Activated T-helper 1 cell treated with Interleukin-2 at 50 U/mL for 16 hours (primary cell): Measurements from ENCODE around the gene PCSK5.
"Not testable (repeated sequence)": the region's sequence is repeated elsewhere in the genome, so short reads cannot be mapped to it uniquely, and the experiment has no call there.

Experiments used
- DNase-seq: peaks from one replicate; pipeline ENCODE4 v3.0.0-alpha.2; 2020; ENCODE audit warnings: low read depth

The PCSK5 gene

GRCh38 chr9:75889977-75890471 lies 449 bp upstream of the PCSK5 start:
- DNase-seq = no peak

GRCh38 chr9:75891277-75891741 lies 836 bp downstream of the PCSK5 start:
- DNase-seq = no peak

GRCh38 chr9:75891771-75892215 lies 1.3 kb downstream of the PCSK5 start:
- DNase-seq = no peak

GRCh38 chr9:75892216-75892911 lies 1.9 kb downstream of the PCSK5 start:
- no peak for DNase-seq

- DNase-seq = no peak
Observed at GRCh38 chr9:75893106-75893505, 2.6 kb downstream of the PCSK5 start.

- no peak for DNase-seq
Observed at GRCh38 chr9:75894566-75894965, 4.1 kb downstream of the PCSK5 start.

- no peak for DNase-seq
Observed at GRCh38 chr9:75895112-75895511, 4.6 kb downstream of the PCSK5 start.

GRCh38 chr9:75896193-75896592 lies 5.7 kb downstream of the PCSK5 start:
- DNase-seq = no peak

GRCh38 chr9:75900893-75901524 lies 10.5 kb downstream of the PCSK5 start:
- DNase-seq = not testable (repeated sequence)

- DNase-seq = no peak
Observed at GRCh38 chr9:75903785-75904360, 13.4 kb downstream of the PCSK5 start.

GRCh38 chr9:75904364-75904763 lies 13.9 kb downstream of the PCSK5 start:
- DNase-seq = no peak

GRCh38 chr9:75906531-75906930 lies 16.1 kb downstream of the PCSK5 start:
- no peak for DNase-seq

- no peak for DNase-seq
Observed at GRCh38 chr9:75907329-75907728, 16.9 kb downstream of the PCSK5 start.

- DNase-seq = no peak
Observed at GRCh38 chr9:75907923-75908322, 17.4 kb downstream of the PCSK5 start.

- DNase-seq = no peak
Observed at GRCh38 chr9:75909776-75910175, 19.3 kb downstream of the PCSK5 start.

GRCh38 chr9:75910731-75911130 lies 20.3 kb downstream of the PCSK5 start:
- DNase-seq = no peak

GRCh38 chr9:75911390-75911789 lies 20.9 kb downstream of the PCSK5 start:
- no peak for DNase-seq

- DNase-seq = no peak
Observed at GRCh38 chr9:75912951-75913350, 22.5 kb downstream of the PCSK5 start.

- no peak for DNase-seq
Observed at GRCh38 chr9:75914002-75914401, 23.5 kb downstream of the PCSK5 start.

GRCh38 chr9:75914883-75915452 lies 24.5 kb downstream of the PCSK5 start:
- no peak for DNase-seq

GRCh38 chr9:75918154-75918553 lies 27.7 kb downstream of the PCSK5 start:
- DNase-seq = no peak

GRCh38 chr9:75918909-75919308 lies 28.4 kb downstream of the PCSK5 start:
- DNase-seq = no peak
